ENCODE results near the gene SPECC1L.

SPECC1L gene

DNA sequence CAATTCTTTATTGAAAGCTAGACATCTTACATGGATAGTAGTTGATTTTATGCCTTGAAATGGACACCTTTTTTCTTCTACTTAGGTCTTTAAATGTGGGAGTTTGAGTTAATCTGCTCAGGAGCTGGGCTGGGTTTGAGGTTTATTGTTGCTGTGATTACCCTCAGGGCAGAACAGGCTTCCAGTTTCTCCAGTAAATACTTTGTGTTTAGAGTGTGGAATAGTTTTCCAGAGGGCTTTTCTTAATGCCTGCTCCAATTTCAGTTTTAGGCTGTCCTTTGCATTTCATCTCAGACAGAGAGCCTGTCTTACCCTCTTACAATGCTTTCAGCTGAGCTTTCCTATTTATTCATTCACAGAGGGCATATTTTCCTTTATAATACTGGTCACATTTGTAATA lies 86.9 kb downstream of the SPECC1L start:
- H3K4me3 ChIP-seq (ENCODE audit: low read length): no peak overlapping the region
- TF ChIP-seq ZNF274 (IDR thresholded peaks at IDR 0.05; ENCODE audit: low read depth, low read length): no peak

DNA sequence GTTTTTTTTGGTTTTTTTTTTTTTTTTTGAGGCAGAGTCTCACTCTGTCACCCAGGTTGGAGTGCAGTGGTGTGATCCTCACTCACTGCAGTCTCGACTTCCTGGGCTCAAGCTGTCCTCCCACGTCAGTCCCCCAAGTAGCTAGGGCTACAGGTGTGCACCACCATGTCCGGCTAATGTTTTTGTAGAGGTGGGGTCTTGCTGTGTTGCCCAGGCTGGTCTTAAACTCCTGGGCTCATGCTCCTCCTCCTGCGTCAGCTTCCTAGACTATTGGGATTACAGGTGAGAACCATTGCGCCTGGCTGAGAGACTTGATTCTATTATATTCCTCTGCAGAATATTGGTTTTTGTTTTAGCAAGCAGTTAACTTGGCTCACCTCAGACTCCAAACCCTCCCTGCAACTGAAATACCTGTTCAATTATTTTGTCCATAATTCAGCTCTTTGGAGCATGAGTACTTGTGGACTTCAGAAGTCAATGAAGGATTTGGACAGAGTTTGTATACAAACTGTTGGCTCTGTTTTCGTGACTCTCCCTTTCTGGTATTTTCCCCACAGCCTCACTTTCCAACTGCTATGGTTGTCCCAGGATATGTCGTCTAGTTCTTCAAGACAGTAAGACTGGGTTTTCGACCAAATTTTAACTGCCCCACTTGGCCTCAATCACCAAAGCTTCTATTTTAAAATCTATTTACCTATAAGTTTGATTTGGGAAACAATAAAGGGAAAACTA lies 87.6 kb downstream of the SPECC1L start:
- no peak overlapping the region for H3K4me3 ChIP-seq (ENCODE audit: low read length)
- no peak for TF ChIP-seq ZNF274 (IDR thresholded peaks at IDR 0.05; ENCODE audit: low read depth, low read length)

DNA sequence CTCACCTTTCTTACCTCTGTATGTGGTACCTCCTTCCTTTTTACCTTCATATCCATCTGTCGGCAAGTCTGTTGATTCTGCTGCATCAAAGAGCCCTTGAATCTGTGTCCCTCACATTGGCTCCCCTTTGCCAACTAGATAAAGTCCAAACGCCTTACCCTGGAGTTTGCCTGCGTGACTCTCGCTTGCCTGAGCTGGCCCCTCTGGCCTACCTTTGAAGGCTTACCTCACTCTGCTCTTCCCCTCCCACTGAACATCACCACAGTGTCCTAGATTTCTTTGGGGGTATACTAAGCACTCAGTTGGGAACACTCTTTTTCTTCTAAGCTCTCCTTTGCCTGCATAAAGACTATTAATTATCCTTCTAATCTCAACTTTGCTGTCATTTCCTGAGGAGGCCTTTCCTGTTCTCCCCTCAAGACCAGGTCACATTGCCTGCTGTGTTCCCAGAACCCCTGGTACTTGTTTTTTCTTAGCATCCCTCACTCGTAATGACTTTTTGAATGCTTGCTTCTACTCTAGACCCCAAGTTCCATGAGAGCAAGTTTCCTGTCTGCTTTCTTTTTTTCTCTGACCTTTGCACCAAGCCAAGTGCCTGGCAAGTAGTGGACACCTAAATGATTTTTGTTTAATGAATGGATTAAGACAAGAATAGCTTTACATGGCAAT lies 89.0 kb downstream of the SPECC1L start:
- H3K4me3 ChIP-seq (ENCODE audit: low read length): no peak overlapping the region
- TF ChIP-seq ZNF274 (IDR thresholded peaks at IDR 0.05; ENCODE audit: low read depth, low read length): no peak

DNA sequence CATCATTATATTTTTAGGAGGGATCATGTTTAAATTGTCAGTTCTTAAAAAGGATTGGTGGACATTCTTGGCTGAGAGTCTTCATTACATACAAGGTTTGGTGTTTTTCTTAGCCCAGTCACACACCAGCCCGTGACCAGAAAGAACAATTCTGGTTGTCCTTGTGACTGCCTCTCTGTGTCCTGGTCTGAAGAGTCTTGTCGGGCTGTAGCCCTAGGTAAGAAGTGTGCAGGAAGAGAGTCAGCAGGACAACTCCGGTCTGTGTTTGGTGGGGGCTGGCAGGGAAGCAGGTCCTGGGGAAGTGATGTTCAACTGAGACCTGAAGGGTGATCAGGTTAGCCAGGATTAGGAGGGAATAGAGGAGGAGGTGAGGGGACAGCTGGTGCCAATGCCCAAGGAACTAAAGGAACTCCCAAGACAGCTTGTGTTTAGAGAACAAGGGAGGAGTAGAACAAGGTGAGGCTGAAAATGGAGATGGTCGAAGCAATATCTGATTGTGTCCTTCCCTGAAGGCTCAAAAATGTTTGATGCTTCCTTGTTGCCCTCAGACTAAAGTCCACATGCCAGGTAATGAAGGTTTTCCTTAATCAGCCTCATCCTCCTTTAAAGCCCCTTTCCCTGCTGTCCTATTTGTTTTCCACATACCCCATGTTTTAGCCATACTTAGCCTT lies 91.5 kb downstream of the SPECC1L start:
- no peak overlapping the region for H3K4me3 ChIP-seq (ENCODE audit: low read length)

DNA sequence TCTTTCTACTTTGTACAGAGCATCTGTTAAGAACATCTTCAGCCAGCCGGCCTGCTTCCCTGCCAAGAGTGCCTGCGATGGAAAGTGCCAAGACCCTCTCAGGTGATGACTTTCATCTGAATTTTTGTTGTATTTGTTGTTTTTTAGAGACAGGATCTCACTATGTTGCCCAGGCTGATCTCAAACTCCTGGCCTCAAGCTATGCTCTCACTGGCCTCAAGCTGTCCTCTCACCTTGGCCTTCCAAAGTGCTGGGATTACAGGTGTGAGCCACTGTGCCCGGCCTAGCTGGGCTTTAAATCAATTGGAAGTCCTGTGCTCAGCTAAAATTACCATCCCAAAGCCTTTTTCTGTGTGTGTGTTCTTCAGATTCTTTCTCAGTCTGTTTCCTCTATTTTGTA lies 92.6 kb downstream of the SPECC1L start:
- TF ChIP-seq ZNF274 (IDR thresholded peaks at IDR 0.05; ENCODE audit: low read depth, low read length): no peak

More for the DNA sequence above, 91.5 kb downstream of the SPECC1L start:
- TF ChIP-seq ZNF274 (IDR thresholded peaks at IDR 0.05; ENCODE audit: low read depth, low read length): no peak

DNA sequence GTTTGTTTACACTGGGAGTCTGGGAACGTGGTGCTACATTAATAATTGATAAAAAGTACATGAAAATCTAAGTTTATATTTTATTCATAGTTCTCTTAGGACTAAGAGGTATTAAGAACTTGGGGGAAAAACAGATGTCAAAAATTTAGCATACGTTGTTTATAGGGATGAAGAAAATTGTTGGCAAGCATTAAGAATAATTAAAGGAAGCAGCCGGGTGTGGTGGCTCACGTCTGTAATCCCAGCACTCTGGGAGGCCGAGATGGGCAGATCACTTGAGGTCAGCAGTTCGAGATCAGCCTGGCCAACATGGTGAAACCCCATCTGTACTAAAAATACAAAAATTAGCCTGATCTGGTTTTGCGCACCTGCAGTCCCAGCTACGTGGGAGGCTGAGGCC lies 96.1 kb downstream of the SPECC1L start:
- no peak overlapping the region for H3K4me3 ChIP-seq (ENCODE audit: low read length)
- no peak for TF ChIP-seq ZNF274 (IDR thresholded peaks at IDR 0.05; ENCODE audit: low read depth, low read length)

More for the DNA sequence above, 92.6 kb downstream of the SPECC1L start:
- H3K4me3 ChIP-seq (ENCODE audit: low read length): no peak overlapping the region

DNA sequence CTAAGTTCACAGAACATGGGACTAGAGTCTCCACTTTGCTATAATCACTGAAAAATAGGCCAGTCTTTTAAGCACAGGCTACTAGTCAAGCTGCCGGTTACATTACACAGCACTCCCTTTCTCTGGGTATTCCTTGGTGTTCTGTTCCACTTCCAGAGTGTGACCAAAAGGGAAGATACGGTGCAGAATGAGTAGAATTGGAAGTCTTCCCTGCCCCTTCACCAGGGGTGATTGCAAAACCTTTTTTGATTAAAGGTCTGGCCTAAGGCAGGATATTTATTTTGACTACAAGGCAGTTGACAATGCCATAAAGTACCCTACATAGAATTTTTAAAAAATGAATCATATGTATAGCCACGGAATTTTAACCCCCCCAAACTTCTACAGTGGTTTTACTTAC lies 97.2 kb downstream of the SPECC1L start:
- no peak overlapping the region for H3K4me3 ChIP-seq (ENCODE audit: low read length)
- TF ChIP-seq ZNF274 (IDR thresholded peaks at IDR 0.05; ENCODE audit: low read depth, low read length): no peak

DNA sequence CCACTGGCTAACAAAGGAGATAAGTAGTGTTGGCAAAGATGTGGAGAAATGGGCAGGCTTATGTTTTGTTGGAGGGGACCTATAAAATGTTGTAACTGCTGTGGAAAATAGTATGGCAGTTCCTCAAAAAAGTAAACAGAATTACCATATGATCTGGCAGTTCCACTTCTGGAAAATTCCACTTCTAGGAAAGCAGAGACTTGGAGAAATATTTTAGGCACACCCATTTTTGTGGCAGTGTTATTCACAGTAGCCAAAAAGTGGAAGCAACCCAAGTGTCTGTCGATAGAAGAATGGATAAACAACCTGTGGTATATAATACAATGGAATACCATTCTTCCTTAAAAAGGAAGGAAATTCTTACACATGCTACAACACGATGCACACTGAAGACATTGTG lies 99.8 kb downstream of the SPECC1L start:
- TF ChIP-seq ZNF274 (IDR thresholded peaks at IDR 0.05; ENCODE audit: low read depth, low read length): no peak
- H3K4me3 ChIP-seq (ENCODE audit: low read length): no peak overlapping the region

DNA sequence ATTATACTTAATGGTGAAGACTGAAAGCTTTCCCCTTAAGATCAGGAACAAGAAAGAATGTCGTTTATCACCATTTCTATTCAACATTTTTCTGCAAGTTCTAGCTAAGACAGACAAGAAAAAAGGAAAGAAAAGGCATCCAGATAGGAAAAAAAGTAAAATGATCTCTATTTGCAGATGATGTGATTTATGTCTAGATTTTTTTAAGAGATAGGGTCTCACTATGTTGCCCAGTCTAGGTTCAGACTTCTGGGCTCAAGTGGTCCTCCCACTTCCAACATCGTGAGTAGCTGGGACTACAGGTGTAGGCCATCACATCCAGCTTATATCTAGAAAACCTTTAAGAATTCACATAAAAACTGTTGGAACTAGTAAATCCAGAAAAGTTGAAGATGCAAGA lies 105.4 kb downstream of the SPECC1L start:
- no peak for TF ChIP-seq ZNF274 (IDR thresholded peaks at IDR 0.05; ENCODE audit: low read depth, low read length)
- H3K4me3 ChIP-seq (ENCODE audit: low read length): no peak overlapping the region

DNA sequence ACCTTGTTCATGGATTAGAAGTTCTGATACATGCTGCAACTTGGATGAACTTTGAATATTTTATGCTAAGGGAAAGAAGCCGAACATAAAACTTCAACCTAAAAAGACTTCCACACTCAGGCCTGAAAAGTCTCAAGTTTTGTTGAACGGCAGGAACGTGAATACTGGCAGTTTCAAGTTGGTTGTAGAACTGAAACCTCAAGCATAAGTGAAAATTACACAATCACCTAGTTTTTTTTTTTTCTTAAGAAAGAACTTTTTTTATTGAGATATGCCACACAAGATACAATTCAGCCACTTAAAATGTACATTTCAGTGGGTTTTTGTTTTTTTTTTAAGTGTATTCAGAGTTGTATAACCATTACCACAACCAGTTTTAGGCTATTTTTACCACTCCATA lies 106.0 kb downstream of the SPECC1L start:
- no peak for TF ChIP-seq ZNF274 (IDR thresholded peaks at IDR 0.05; ENCODE audit: low read depth, low read length)
- no peak overlapping the region for H3K4me3 ChIP-seq (ENCODE audit: low read length)

DNA sequence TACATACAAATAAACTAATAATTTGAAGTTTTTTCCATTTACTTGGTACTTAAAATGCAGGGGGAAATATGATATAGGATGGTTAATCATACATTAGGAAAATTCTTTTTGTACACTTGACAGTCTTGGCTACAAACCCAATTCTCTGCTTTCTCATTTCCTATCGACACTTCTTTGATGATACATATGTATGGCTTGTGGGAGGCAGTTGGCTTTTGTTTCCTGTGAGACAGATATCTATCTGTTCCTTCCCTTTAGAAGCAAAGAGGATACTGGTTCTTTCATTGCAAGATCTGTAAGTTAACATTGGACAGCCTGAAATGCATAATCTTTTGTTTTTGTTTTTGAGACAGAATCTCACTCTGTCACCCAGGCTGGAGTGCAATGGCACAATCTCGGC lies 108.9 kb downstream of the SPECC1L start:
- no peak overlapping the region for H3K4me3 ChIP-seq (ENCODE audit: low read length)

DNA sequence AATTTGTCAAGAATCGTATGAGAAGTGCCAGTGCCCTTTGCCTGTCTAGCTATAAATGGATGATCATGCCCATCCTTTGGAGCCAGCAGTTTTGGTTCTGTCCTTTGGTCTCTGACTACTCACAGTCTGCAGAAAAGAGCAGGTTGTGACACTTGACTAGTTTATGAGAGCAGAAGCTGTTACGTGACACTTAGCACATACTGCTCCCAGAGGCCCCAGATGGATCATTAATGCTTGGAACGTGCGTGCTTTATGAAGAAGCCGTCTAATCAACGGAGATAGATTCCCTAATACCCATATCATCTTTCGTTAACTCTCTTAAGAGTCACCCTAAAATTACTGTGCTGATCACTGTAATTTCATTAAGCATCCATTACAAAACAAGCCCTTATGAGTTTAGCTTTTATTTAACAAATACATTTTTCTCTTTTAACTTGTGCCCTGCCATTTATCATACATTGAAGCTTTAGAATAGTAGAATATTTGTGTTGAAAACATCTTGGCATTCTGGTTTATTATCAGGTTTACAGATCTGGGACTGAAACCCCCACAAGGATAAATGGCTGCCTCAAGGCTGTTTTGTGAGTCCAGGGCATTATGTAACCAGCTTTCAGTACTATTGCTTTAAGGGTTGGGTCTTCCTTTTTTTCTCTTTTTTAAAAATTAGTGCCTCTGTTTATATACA lies 109.7 kb downstream of the SPECC1L start:
- no peak overlapping the region for H3K4me3 ChIP-seq (ENCODE audit: low read length)
- no peak for TF ChIP-seq ZNF274 (IDR thresholded peaks at IDR 0.05; ENCODE audit: low read depth, low read length)

More for the DNA sequence above, 108.9 kb downstream of the SPECC1L start:
- TF ChIP-seq ZNF274 (IDR thresholded peaks at IDR 0.05; ENCODE audit: low read depth, low read length): no peak

DNA sequence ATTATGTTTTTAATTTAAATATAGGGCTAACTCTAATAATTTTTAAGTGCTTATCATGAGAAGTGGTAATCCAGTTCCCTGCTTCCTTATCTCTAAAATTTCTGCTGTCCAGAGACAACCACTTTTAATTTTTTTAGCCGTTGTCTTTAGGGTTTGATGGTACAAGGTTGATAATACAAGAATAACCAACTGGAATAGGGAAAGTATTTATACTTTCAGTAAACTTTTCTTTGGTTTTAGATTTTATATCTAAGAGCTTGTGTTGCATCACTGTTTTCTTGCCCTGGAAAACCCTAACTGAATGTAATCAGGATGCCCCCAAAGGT lies 110.2 kb downstream of the SPECC1L start:
- TF ChIP-seq ZNF274 (IDR thresholded peaks at IDR 0.05; ENCODE audit: low read depth, low read length): no peak
- H3K4me3 ChIP-seq (ENCODE audit: low read length): no peak overlapping the region

DNA sequence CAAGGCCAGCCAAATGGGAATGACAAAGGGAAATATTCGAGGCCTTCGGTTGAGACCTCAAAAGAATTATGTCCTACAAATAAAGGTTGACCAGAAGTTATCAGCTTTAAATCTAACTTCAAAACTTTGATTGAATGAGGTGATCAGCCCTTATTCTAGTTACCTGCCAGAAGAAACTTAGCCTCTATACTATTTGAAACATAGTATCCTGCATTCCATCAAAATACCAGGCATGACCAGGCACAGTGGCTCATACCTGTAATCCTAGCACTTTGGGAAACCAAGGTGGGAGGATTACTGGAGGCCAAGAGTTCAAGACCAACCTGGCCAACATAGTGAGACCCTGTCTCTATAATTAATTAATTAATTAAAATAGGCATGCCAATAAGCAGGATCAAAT lies 112.4 kb downstream of the SPECC1L start:
- TF ChIP-seq ZNF274 (IDR thresholded peaks at IDR 0.05; ENCODE audit: low read depth, low read length): no peak
- H3K4me3 ChIP-seq (ENCODE audit: low read length): no peak overlapping the region

Measured in GM08714 (cell line).